ENCODE results near the gene SYT14. TPM values are rescaled to one million over a fixed set of nuclear protein-coding genes. Genes with fewer than 3 reads are reported as not detected.

SYT14 gene
- total and polyA plus RNA-seq, 11 donors: not detected

DNA sequence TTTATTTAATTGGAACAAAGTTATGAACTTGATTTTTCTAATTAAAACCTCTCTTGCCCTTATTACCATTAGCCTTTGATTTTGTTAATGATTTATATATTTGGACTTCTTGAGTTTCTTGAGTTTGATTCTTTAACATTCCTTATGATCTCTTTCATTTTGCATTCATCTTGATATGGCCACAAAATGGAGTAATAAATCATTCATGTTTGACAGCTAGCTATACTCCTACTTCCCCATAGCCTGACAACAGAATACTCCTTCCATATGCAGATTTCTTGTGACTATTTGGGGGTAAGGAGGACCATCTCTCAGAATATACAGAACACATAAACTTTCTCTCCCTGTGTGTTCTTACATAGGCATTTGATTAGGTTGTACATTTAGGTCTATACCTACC lies 119.6 kb downstream of the SYT14 start:
- Histone ChIP-seq H3K36me3 (no peaks in the 10 kb centered on the region), H3K9me3 (no peaks in the 10 kb centered on the region), H3K4me3 (no peak overlapping the region), H3K4me1 (no peaks in the 10 kb centered on the region), H3K27me3 (peaks cover 0 to 3% (median 0%) of the 10 kb centered on the region in 9 donors), H3K27ac (no peak overlapping the region)
- ATAC-seq: no peak
- TF ChIP-seq, protein P1, sequence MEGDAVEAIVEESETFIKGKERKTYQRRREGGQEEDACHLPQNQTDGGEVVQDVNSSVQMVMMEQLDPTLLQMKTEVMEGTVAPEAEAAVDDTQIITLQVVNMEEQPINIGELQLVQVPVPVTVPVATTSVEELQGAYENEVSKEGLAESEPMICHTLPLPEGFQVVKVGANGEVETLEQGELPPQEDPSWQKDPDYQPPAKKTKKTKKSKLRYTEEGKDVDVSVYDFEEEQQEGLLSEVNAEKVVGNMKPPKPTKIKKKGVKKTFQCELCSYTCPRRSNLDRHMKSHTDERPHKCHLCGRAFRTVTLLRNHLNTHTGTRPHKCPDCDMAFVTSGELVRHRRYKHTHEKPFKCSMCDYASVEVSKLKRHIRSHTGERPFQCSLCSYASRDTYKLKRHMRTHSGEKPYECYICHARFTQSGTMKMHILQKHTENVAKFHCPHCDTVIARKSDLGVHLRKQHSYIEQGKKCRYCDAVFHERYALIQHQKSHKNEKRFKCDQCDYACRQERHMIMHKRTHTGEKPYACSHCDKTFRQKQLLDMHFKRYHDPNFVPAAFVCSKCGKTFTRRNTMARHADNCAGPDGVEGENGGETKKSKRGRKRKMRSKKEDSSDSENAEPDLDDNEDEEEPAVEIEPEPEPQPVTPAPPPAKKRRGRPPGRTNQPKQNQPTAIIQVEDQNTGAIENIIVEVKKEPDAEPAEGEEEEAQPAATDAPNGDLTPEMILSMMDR (IDR thresholded peaks at IDR 0.05): no peak
- TF ChIP-seq POLR2A (IDR thresholded peaks at IDR 0.05): no peak
- no peak for DNase-seq
- intact Hi-C loops (cut with DNase I): no loop called here

DNA sequence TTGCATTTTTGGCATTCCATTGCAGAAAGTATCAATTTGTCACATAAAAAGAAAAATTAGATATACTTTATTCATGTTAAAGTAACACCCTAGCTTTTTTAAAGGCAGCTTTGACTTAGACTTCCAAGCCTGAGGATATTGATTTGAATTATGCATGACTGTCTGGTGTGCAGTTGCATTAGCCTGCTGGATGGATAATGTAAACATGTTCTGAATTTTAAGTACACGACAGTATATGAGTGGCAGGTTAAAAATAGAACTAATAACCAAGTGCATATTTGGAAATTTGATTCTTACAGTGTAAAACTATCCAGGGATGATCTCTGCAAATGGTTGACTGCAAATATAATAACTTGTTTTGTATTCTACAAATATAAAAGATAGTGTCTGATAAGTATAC lies 124.0 kb downstream of the SYT14 start:
- intact Hi-C loops (cut with DNase I): no loop called here
- no peaks in the 10 kb centered on the region for H3K36me3 ChIP-seq
- no peak for DNase-seq
- TF ChIP-seq, protein P1 (IDR thresholded peaks at IDR 0.05): no peak
- TF ChIP-seq POLR2A (IDR thresholded peaks at IDR 0.05): no peak
- peaks cover 0 to 3% (median 0%) of the 10 kb centered on the region in 9 donors for H3K27me3 ChIP-seq
- no peak for ATAC-seq
- WGBS, 4 donors: 25 to 41% (median 34%) methylated on average over 1 of the region's 1 CpG
- no peaks in the 10 kb centered on the region for H3K4me1 ChIP-seq
- H3K9me3 ChIP-seq: peaks cover 0 to 3% (median 0%) of the 10 kb centered on the region in 12 donors
- H3K27ac ChIP-seq: no peak overlapping the region
- no peak overlapping the region for H3K4me3 ChIP-seq

DNA sequence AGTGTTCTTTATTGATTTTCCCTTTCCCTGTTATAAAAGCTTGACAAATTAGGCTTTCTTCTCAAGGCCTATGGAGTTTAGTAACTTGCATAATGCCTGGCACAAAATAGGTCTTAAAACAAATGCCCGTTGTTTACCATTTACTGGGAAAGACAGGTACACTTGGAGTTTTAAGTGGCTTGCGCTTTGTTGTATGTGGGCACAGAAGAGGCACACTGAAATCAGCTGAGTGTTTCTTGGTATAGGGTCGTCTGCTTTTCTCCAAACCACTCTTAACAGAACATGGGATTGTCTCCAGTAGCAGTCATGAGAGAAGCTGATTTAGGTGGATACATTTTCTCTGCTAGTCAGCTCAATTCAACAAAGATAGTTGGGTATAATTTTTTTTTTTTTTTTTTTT lies 132.5 kb downstream of the SYT14 start:
- Histone ChIP-seq H3K4me3 (no peak overlapping the region), H3K27ac (no peak overlapping the region), H3K27me3 (peaks cover 0 to 2% (median 0%) of the 10 kb centered on the region in 9 donors), H3K36me3 (no peaks in the 10 kb centered on the region), H3K9me3 (peaks cover 0 to 3% (median 0%) of the 10 kb centered on the region in 12 donors), H3K4me1 (no peaks in the 10 kb centered on the region)
- no peak for TF ChIP-seq POLR2A (IDR thresholded peaks at IDR 0.05)
- no peak for DNase-seq
- 73 to 77% (median 76%) methylated on average over 3 of the region's 3 CpGs for WGBS, 4 donors
- ATAC-seq: no peak
- intact Hi-C loops (cut with DNase I): no loop called here

DNA sequence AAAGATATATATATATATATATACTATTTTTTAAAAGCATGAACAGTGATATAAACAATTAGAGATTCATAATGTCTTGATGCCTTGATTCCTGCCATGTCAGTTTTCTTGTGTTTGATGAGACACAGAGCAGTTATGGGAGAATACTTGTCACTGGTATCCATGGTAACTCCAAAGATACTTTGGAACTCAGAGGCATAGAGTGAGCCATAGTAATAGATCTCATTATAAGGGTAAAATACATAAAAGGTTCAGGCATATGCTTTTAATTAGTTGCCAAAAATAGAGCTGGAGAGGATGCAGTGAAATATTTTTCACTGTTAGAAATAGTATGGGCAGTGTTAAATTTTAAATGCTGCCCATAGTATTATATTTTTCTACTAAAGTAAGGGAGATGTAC lies 134.1 kb downstream of the SYT14 start:
- intact Hi-C loops (cut with DNase I): no loop called here
- DNase-seq (no peak), ATAC-seq (no peak)
- H3K9me3 ChIP-seq: peaks cover 0 to under 1% (median 0%) of the 10 kb centered on the region in 12 donors
- H3K27me3 ChIP-seq: peaks cover 0 to 2% (median 0%) of the 10 kb centered on the region in 9 donors
- no peaks in the 10 kb centered on the region for H3K36me3 ChIP-seq
- TF ChIP-seq, protein P1 (IDR thresholded peaks at IDR 0.05): no peak
- TF ChIP-seq POLR2A (IDR thresholded peaks at IDR 0.05): no peak
- no peak overlapping the region for H3K4me3 ChIP-seq
- H3K4me1 ChIP-seq: no peaks in the 10 kb centered on the region
- H3K27ac ChIP-seq: no peak overlapping the region

DNA sequence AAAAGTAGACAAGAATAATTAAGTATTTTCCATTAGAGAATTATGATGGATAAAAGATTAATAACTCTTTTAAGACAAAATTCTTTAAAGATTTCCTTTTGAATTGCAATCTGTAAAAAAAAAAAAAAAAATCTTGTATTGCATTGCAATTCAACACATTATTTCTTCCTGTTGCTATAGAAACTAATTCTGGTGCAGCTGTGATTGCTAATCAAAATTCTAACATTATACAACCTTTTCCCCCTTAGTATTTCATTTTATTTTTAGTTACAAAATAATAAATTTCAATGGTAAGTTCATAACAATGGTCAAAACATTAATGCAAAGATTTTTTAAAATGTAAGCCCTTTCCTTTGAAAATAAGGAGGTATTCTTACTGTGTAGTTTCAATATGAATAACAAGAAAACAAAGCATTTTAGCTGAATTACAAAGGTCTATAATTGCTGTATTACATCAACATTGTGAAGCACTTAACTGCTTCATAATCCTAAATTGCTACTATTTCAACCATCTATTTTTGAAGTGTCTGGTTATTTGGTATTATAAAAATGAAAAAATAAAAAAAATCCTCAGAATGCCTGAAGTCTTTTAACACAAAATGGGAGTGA lies 135.0 kb downstream of the SYT14 start:
- Histone ChIP-seq H3K27ac (no peak overlapping the region), H3K9me3 (peaks cover 0 to 3% (median 0%) of the 10 kb centered on the region in 12 donors), H3K27me3 (no peaks in the 10 kb centered on the region), H3K4me1 (no peaks in the 10 kb centered on the region), H3K4me3 (no peak overlapping the region), H3K36me3 (no peaks in the 10 kb centered on the region)
- DNase-seq (no peak), ATAC-seq (no peak)
- TF ChIP-seq, protein P1 (IDR thresholded peaks at IDR 0.05): no peak
- TF ChIP-seq POLR2A (IDR thresholded peaks at IDR 0.05): no peak
- intact Hi-C loops (cut with DNase I): no loop called here

Measured in heart left ventricle (tissue), 16 donors.